Activated CD4-positive, alpha-beta T cell treated with anti-CD3 and anti-CD28 coated beads, Interleukin-2, amount 10 ng/mL, durations not matched to agents 7 days and 5 days (primary cell): ENCODE data around the gene UMAD1. TPM values are rescaled to one million over a fixed set of nuclear protein-coding genes. Genes with fewer than 3 reads are reported as not detected.
"Not testable (repeated sequence)": the region's sequence is repeated elsewhere in the genome, so short reads cannot be mapped to it uniquely, and the experiment has no call there.

Experiments used
- CTCF ChIA-PET: fragments of 350-600 bp; sonication (Branson Sonifier 250); formaldehyde crosslinking; loops from one replicate; lab custom pipeline; 2021; ENCODE audit warnings: antibody characterized with exemption; lab: Charles Lee
- POLR2A ChIA-PET: fragments of 350-600 bp; sonication (Branson Sonifier 250); formaldehyde crosslinking; loops from one replicate; lab custom pipeline; 2021; ENCODE audit warnings: antibody characterized with exemption; lab: Charles Lee
- DNase-seq: peaks from one replicate; pipeline ENCODE4 v3.0.0-alpha.2; 2020
- H3K27ac Mint-ChIP-seq: one replicate; pipeline ENCODE4 v1.8.0; 2021; ENCODE audit warnings: mild to moderate bottlenecking, moderate library complexity, mixed read lengths
- H3K27me3 Mint-ChIP-seq: one replicate; pipeline ENCODE4 v1.8.0; 2021; ENCODE audit warnings: mixed read lengths
- H3K36me3 Mint-ChIP-seq: one replicate; pipeline ENCODE4 v1.8.0; 2021; ENCODE audit warnings: low read depth, mixed read lengths
- H3K4me1 Mint-ChIP-seq: one replicate; pipeline ENCODE4 v1.8.0; 2021; ENCODE audit warnings: mixed read lengths
- H3K4me3 Mint-ChIP-seq: one replicate; pipeline ENCODE4 v1.8.0; 2021; ENCODE audit warnings: mild to moderate bottlenecking, moderate library complexity, mixed read lengths
- H3K9me3 Mint-ChIP-seq: one replicate; pipeline ENCODE4 v1.8.0; 2021; ENCODE audit warnings: mixed read lengths
- total RNA-seq, 2 experiments: library from RNA; stranded (reverse); gene quantifications; one replicate each; pipeline ENCODE4 v1.2.3, GENCODE V29; 2021

Gene UMAD1
- total RNA-seq, 2 experiments from 2014 or later: 16.3 to 16.4 TPM

DNA sequence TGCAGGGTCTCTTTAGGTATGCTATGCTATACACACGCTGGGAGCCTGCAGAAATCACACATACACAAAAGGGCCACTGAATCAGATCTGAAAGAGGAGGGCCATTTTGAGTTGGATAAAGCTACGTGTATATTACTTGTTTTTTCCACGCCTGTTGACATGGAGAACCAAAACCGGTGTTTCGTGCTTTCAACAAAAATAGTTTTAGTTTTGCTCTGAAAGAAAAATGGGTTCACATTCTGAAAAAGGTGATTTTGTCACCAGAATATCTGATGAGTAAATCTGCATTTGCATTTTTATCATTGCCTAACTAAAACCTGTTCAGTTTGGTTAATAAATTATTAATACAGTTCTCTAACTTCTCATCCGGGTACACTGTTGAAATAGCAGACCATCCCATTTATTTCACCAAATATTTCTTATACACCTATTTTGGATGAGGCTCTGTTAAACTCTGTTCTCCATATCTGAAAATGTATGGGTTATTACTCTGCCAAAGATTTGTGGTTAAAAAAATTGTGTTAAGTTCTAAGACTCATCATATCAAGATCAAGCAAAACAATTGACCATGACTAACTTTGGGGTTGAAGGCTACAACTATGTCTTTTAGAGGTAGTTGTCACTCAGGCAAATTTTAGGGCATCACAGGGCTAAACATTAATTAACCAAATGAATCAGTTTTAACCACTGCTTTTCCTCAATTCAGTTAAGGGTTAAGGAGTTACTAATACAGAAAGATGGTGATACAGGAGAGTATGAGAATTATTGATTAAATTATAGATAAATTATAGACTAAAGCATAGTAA, 179.1 kb downstream of the UMAD1 start:
- Mint-ChIP-seq H3K36me3 (peaks cover 23% of the 10 kb centered on the region), H3K27me3 (no peaks in the 10 kb centered on the region), H3K27ac (no peak overlapping the region), H3K4me1 (peaks cover 33% of the 10 kb centered on the region), H3K4me3 (no peak overlapping the region), H3K9me3 (peaks cover 12% of the 10 kb centered on the region)
- DNase-seq: no peak
- POLR2A ChIA-PET: no interaction called here
- CTCF ChIA-PET: no interaction called here

- Mint-ChIP-seq H3K4me1 (peaks cover 28% of the 10 kb centered on the region), H3K4me3 (no peak overlapping the region), H3K27me3 (no peaks in the 10 kb centered on the region), H3K9me3 (peaks cover 13% of the 10 kb centered on the region), H3K36me3 (peaks cover 21% of the 10 kb centered on the region), H3K27ac (no peak overlapping the region)
- DNase-seq: no peak
- ChIA-PET POLR2A (no interaction called here), CTCF (no interaction called here)
Measured at GRCh38 chr7:7820409-7820808, 179.9 kb downstream of the UMAD1 start.

GRCh38 chr7:7820939-7821338, 180.4 kb downstream of the UMAD1 start:
- Mint-ChIP-seq H3K27ac (no peak overlapping the region), H3K9me3 (peaks cover 13% of the 10 kb centered on the region), H3K36me3 (peaks cover 20% of the 10 kb centered on the region), H3K4me3 (no peak overlapping the region), H3K27me3 (no peaks in the 10 kb centered on the region), H3K4me1 (peaks cover 22% of the 10 kb centered on the region)
- ChIA-PET POLR2A (no interaction called here), CTCF (no interaction called here)
- DNase-seq: no peak

- peaks cover 17% of the 10 kb centered on the region for H3K4me1 Mint-ChIP-seq
Measured at GRCh38 chr7:7821517-7821916, 181.0 kb downstream of the UMAD1 start.

GRCh38 chr7:7825294-7825693, 184.7 kb downstream of the UMAD1 start:
- CTCF ChIA-PET, DNase-seq, H3K4me3 Mint-ChIP-seq, H3K27me3 Mint-ChIP-seq, H3K36me3 Mint-ChIP-seq, POLR2A ChIA-PET, H3K27ac Mint-ChIP-seq, H3K4me1 Mint-ChIP-seq: not testable (repeated sequence)
- peaks cover 10% of the 10 kb centered on the region for H3K9me3 Mint-ChIP-seq

More at GRCh38 chr7:7821517-7821916, 181.0 kb downstream of the UMAD1 start:
- ChIA-PET CTCF (no interaction called here), POLR2A (no interaction called here)
- peaks cover 15% of the 10 kb centered on the region for H3K9me3 Mint-ChIP-seq
- no peak overlapping the region for H3K4me3 Mint-ChIP-seq
- H3K36me3 Mint-ChIP-seq: peaks cover 20% of the 10 kb centered on the region
- no peaks in the 10 kb centered on the region for H3K27me3 Mint-ChIP-seq
- no peak for DNase-seq
- H3K27ac Mint-ChIP-seq: no peak overlapping the region

- H3K4me1 Mint-ChIP-seq: peaks cover 5% of the 10 kb centered on the region
- ChIA-PET CTCF (no interaction called here), POLR2A (no interaction called here)
- H3K27ac Mint-ChIP-seq: no peak overlapping the region
- H3K36me3 Mint-ChIP-seq: peaks cover 9% of the 10 kb centered on the region
- H3K4me3 Mint-ChIP-seq: no peak overlapping the region
- DNase-seq: no peak
- H3K27me3 Mint-ChIP-seq: no peaks in the 10 kb centered on the region
- H3K9me3 Mint-ChIP-seq: peaks cover 11% of the 10 kb centered on the region
Measured at GRCh38 chr7:7829667-7830066, 189.1 kb downstream of the UMAD1 start.

DNA sequence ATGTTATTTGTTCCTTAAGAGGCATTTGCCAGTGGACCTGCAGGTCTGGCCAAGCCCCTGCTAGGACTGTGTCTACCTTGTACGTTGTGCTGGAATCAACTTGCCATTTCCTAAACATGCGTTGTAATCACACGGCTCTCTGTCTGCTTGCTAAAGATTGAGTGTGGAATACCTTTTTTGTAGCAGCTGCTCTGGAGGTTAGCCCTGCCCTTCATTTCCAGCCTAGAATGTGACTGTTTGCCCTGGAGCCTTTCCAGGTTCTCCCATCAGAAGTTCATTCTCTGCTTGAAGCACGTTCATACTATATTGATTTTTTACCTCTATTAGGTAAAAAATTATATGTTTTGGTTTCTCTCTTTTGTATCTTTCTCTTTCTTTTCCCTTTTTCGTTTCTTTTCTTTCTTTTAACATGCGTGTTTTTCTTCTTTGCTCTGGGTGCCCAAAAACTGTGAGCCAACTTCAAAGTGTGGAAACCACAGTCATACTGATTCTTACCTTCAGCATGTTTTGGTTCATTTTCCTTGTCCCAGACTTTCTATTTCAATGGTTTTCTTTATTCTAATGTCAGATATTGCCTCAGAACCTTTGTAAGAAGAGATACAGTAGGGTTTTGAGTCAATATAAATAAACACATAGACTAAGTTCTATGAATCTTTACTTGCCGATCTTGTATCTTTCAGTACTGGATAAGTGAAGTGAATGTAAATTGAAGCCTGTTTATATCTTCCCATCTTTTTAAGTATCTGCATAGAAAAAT, 189.7 kb downstream of the UMAD1 start:
- H3K4me3 Mint-ChIP-seq: no peak overlapping the region
- H3K27me3 Mint-ChIP-seq: no peaks in the 10 kb centered on the region
- H3K9me3 Mint-ChIP-seq: peaks cover 8% of the 10 kb centered on the region
- peaks cover 5% of the 10 kb centered on the region for H3K4me1 Mint-ChIP-seq
- CTCF ChIA-PET: no interaction called here
- POLR2A ChIA-PET: no interaction called here
- DNase-seq: no peak
- peaks cover 6% of the 10 kb centered on the region for H3K36me3 Mint-ChIP-seq
- H3K27ac Mint-ChIP-seq: no peak overlapping the region

- CTCF ChIA-PET: no interaction called here
- peaks cover 5% of the 10 kb centered on the region for H3K4me1 Mint-ChIP-seq
Measured at GRCh38 chr7:7832518-7832917, 192.0 kb downstream of the UMAD1 start.

GRCh38 chr7:7834761-7835160, 194.2 kb downstream of the UMAD1 start:
- no peak overlapping the region for H3K4me3 Mint-ChIP-seq
- DNase-seq: no peak
- no peak overlapping the region for H3K27ac Mint-ChIP-seq
- H3K9me3 Mint-ChIP-seq: peaks cover 4% of the 10 kb centered on the region
- peaks cover 6% of the 10 kb centered on the region for H3K36me3 Mint-ChIP-seq
- ChIA-PET POLR2A (no interaction called here), CTCF (no interaction called here)
- peaks cover 4% of the 10 kb centered on the region for H3K4me1 Mint-ChIP-seq
- no peaks in the 10 kb centered on the region for H3K27me3 Mint-ChIP-seq

More at GRCh38 chr7:7832518-7832917, 192.0 kb downstream of the UMAD1 start:
- H3K4me3 Mint-ChIP-seq: no peak overlapping the region
- H3K27ac Mint-ChIP-seq: no peak overlapping the region
- H3K36me3 Mint-ChIP-seq: peaks cover 6% of the 10 kb centered on the region
- DNase-seq: no peak
- POLR2A ChIA-PET: no interaction called here
- no peaks in the 10 kb centered on the region for H3K27me3 Mint-ChIP-seq
- H3K9me3 Mint-ChIP-seq: peaks cover 4% of the 10 kb centered on the region

DNA sequence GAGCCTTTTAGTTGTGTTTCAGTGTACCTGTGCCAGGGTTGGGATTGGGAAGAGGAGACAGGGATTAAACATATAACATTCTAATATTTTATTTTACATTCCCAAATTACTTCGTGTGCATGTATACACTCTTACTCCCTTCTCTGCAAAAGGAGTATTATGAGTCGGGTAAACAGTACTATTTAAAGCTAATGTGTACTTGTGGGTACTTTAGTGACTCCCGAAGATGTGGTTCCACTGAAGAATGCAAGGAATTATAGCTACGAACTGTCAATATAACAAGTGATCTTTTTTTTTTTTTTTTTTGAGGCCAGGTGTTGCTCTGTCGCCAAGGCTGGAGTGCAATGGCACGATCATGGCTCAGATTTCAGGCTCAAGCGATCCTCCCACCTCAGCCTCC, 200.5 kb downstream of the UMAD1 start:
- H3K4me3 Mint-ChIP-seq: no peak overlapping the region
- ChIA-PET POLR2A (no interaction called here), CTCF (no interaction called here)
- H3K9me3 Mint-ChIP-seq: no peaks in the 10 kb centered on the region
- H3K4me1 Mint-ChIP-seq: no peaks in the 10 kb centered on the region
- no peaks in the 10 kb centered on the region for H3K36me3 Mint-ChIP-seq
- H3K27ac Mint-ChIP-seq: no peak overlapping the region
- no peaks in the 10 kb centered on the region for H3K27me3 Mint-ChIP-seq
- DNase-seq: no peak

- ChIA-PET CTCF (interaction anchor here (1.5 kb wide), 1 partner anchor 23 kb away, joined by 3 read pairs; no protein-coding TSS in a partner anchor), POLR2A (no interaction called here)
- H3K27me3 Mint-ChIP-seq: no peaks in the 10 kb centered on the region
- peaks cover 8% of the 10 kb centered on the region for H3K4me1 Mint-ChIP-seq
- no peak overlapping the region for H3K27ac Mint-ChIP-seq
- no peak overlapping the region for H3K4me3 Mint-ChIP-seq
- no peaks in the 10 kb centered on the region for H3K9me3 Mint-ChIP-seq
- no peaks in the 10 kb centered on the region for H3K36me3 Mint-ChIP-seq
- no peak for DNase-seq
Measured at GRCh38 chr7:7843240-7843639, 202.7 kb downstream of the UMAD1 start.

DNA sequence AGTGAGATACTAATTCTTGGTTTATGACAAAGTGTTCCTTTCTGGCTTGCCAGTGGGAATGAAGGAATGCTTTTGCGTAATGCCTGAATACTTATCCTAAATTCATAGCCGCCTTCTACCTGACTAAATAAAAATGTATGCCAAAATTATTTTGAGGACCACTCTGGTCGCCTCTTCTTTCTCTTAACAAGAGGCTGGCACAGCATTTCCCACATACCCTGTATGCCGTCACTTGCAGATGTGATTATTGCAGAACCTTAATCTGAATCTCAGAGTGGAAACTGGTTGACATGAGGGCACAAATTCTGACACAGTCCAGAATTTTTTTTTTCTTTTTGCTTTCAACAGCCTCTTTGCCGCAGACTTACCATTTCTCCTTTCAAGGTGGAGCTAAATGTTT, 203.4 kb downstream of the UMAD1 start:
- no peaks in the 10 kb centered on the region for H3K27me3 Mint-ChIP-seq
- peaks cover under 1% of the 10 kb centered on the region for H3K36me3 Mint-ChIP-seq
- no peaks in the 10 kb centered on the region for H3K9me3 Mint-ChIP-seq
- DNase-seq: no peak
- H3K27ac Mint-ChIP-seq: no peak overlapping the region
- POLR2A ChIA-PET: no interaction called here
- CTCF ChIA-PET: interaction anchor here (1.5 kb wide), 1 partner anchor 22 kb away, joined by 3 read pairs; no protein-coding TSS in a partner anchor
- H3K4me1 Mint-ChIP-seq: peaks cover 13% of the 10 kb centered on the region
- H3K4me3 Mint-ChIP-seq: no peak overlapping the region

GRCh38 chr7:7848246-7848645, 207.7 kb downstream of the UMAD1 start:
- Mint-ChIP-seq H3K9me3 (peaks cover 11% of the 10 kb centered on the region), H3K4me1 (peaks cover 27% of the 10 kb centered on the region), H3K36me3 (peaks cover 18% of the 10 kb centered on the region), H3K4me3 (no peak overlapping the region), H3K27ac (peak overlapping the region; percentile 39), H3K27me3 (no peaks in the 10 kb centered on the region)
- ChIA-PET POLR2A (no interaction called here), CTCF (no interaction called here)
- DNase-seq: no peak
